LNCAP (cell line): Measurements from ENCODE around the gene BAG5.
A peak's percentile ranks its signal among the peaks of the same experiment; 100 is the strongest.

Source experiments
- TF ChIP-seq, protein P1 (sequence below): fragments of 450-650 bp; IDR thresholded peaks from 2 replicates; pipeline ENCODE4 v1.5.1; 2017; ENCODE audit warnings: mild to moderate bottlenecking

BAG5 gene

DNA sequence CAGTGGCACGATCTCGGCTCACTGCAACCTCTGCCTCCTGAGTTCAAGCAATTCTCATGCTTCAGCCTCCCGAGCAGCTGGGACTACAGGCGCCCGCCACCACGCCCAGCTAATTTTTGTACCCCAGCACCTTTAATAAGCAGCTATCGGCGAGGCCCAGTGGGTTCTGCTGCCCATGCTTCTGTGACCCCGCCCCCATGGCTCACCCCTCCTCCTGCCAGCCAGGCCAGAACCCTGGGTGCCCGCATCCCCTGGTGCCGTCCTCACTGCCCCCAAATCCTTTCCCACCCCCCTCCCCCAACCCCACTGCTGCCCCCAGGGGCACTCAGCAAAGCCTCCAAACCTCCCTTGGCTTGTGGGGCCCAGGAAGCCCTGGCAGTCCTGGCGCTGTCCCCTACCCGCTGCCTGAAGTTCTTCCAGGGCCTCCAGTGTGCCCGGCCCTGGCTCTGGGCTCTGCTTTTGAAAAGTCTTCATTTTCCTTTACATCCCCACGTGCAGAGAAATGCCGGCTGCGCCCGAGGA lies 14.5 kb downstream of the BAG5 start:
- TF ChIP-seq, protein P1, sequence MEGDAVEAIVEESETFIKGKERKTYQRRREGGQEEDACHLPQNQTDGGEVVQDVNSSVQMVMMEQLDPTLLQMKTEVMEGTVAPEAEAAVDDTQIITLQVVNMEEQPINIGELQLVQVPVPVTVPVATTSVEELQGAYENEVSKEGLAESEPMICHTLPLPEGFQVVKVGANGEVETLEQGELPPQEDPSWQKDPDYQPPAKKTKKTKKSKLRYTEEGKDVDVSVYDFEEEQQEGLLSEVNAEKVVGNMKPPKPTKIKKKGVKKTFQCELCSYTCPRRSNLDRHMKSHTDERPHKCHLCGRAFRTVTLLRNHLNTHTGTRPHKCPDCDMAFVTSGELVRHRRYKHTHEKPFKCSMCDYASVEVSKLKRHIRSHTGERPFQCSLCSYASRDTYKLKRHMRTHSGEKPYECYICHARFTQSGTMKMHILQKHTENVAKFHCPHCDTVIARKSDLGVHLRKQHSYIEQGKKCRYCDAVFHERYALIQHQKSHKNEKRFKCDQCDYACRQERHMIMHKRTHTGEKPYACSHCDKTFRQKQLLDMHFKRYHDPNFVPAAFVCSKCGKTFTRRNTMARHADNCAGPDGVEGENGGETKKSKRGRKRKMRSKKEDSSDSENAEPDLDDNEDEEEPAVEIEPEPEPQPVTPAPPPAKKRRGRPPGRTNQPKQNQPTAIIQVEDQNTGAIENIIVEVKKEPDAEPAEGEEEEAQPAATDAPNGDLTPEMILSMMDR: no peak

DNA sequence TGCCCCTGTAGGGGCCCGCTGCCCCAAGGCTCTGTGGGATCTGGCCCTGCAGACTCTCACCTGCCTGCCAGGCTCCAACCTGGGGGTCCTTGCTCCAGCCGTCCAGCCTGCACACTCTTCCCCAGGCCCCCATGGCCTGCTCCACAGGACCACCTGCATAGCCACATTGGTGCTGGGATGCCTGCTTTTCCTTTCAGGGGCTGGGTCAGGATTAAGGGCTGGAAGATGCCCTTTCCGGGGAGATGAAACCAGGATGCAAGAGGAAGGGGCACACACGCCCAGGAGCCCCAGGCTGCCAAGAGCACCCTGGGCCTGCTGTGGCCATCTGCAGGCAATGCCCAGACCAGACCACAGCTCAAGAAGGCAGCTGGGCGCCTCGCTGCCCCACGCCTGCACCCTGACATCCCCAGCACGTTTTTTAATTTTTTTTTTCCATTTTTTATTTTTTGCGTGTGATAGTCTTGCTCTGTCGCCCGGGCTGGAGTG lies 15.0 kb downstream of the BAG5 start:
- TF ChIP-seq, protein P1: no peak

DNA sequence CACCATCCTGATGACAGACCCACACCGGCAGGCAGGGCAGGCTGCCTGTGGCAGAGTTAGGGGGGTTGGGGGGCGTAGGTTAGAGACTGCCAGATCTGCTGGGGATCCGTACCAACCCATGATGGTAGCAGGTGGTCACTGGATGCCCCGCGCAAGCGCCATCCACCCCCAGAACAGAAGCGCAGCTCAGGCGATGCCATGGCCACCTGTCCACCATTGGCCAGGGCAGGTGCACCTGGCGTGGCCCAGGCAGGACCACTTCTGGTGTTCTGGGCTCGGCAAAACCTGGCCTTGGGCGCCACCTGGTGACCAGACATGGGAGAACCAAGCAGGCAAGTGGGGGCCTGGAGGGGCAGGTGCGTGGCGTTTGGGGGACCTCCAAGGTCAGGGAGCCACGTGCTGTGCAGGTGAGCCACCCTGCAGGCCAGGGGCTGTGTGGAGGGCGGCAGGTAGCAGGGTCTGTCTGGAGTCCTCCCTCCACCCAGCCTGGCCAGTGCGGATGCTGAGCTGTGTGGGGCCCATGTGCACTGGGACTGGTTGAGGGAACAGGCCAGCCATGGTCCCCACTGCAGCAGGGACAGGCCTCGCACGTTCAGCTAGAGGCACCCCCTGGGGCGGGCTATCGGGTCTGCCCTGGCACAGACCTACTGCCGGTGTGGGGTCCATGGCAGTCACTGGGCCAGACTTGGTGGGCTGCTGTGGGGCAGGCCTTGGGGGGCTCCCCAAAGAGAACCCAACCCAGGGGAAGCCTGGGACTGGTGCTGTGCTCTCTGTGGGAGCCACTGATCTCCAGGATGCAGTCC lies 15.6 kb downstream of the BAG5 start:
- TF ChIP-seq, protein P1: peak; percentile 97

DNA sequence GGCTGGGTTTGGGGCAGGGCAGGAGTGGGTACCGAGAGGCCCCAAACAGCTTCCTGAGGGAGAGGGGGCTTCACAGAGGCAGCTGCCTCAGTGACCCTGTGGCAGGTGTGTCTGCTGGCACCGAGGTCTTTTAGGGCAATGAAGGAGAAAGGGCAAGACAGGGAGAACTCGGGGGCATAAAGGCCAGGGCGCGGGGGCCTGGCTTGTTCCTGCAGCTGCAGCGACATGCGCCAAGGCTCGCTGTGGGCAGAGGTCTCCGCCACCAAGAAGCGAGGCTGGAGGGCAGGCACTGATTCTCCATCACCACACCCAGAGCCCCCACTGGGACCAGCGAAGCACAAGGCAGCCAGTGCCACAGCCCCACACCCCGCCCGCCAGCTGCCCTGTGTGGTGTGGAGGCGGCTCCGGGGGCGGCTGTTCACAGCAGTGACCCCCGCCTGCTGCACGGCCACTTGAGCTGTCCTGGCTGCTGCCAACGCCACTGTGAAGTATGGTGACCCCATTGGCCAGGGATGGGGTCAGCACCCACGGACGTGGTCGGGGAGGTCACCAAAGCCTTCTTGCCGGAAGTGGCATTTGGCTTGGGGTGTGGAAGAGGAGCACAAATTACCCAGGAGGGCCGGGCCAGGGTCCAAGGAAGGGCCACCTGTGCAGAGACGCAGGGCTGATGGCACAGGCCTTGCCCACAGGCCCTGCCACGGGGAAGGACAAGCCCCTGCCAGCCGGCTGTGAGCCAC lies 16.4 kb downstream of the BAG5 start:
- TF ChIP-seq, protein P1: no peak

DNA sequence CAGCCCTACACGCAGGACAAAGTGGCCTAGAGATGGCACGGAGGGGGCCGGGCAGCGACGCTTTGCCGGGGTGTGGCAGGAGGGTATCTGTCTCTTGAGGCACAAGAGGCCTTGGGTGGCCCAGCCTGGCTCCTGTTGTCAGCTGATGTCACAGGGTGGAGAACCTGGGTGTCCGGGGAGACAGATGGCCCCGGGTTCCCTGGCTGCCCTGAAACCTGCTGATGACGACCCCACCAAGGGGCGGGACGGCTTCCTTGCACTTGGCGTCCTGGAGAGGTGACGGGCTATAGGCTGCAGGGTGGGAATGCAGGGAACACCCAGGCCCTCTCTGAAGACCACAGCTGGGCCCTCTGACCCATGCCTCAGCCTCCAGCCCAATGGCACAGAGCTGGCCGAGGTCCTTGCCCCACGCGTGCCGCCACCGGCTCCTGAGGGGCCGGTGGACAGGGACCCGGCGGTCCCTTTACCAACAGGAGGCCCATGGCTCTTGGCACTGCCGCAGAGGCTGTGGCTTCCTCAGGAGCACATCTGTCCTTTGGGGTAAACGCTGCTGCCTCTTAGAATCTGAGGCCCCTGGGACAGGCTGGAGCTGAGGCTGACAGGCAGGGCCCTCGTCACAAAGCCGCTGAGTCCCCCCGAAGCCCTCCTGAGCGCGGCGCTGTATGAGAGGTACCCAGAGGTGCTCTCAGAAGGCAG lies 17.1 kb downstream of the BAG5 start:
- TF ChIP-seq, protein P1: no peak

DNA sequence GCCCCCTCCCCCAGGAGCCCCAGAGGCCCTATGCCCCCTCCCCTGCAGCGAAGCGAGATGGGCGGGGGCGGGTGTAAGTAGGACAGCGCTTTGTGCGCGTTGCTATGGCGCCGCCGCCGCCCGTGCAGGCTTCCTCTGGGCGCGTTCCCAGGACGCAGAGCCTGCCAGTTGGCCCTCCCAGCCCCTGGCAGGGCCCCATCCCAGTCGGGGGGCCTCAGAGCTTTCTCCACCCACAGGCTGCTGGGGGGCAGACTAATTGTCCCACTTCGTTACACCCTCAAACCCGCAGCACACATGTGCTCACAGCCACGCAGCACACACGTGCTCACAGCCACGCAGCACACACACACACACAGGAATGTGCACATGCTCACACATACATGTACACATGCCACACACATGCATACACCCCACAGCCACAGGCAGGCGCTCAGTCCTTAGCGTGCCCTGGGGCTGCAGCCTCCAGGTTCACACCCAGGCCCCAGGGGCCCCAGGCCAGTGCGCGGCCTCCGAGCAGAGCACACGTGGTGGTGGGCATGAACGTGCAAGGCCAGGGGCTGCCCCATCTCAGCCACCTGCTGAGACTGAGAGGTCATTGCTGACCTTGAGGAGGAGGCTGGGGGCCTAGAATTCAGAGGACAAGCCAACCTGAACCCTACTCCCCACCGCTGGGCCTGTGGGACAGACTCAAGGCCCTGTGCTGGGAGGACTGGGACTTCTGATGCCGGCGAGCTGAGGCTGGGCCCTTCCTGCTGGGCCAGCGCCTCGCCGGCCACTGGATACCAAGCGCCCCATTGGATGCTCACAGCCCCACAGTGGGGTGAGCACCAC lies 17.9 kb downstream of the BAG5 start:
- TF ChIP-seq, protein P1: no peak
